Loucy (cell line): Measurements from ENCODE around the gene SLAMF1.

ENCODE experiments used
- H2AFZ ChIP-seq: fragments of 200-600 bp; sonication (generic); 2 replicates; pipeline ENCODE4 v1.6.0; 2016; ENCODE audit warnings: antibody characterized with exemption, mild to moderate bottlenecking, low read length, moderate library complexity
- H3F3A ChIP-seq: fragments of 200-600 bp; 2 replicates; pipeline ENCODE4 v1.6.0; 2016; ENCODE audit warnings: antibody characterized with exemption, low read depth, mild to moderate bottlenecking
- H3K27me3 ChIP-seq: fragments of 200-600 bp; sonication (generic); 2 replicates; pipeline ENCODE4 v1.6.1; 2014; ENCODE audit warnings: low read length, mild to moderate bottlenecking; ENCODE audit not compliant: insufficient read depth, poor library complexity, severe bottlenecking
- H3K36me3 ChIP-seq: fragments of 200-600 bp; sonication (generic); 2 replicates; pipeline ENCODE4 v1.6.1; 2016; ENCODE audit warnings: low read length; ENCODE audit not compliant: insufficient read depth
- H3K4me1 ChIP-seq: fragments of 200-600 bp; sonication (generic); 2 replicates; pipeline ENCODE4 v1.5.1; 2014; ENCODE audit warnings: low read length, mild to moderate bottlenecking; ENCODE audit not compliant: insufficient read depth, poor library complexity, severe bottlenecking
- H3K4me2 ChIP-seq: fragments of 200-600 bp; sonication (generic); 2 replicates; pipeline ENCODE4 v1.6.0; 2014; ENCODE audit warnings: antibody characterized with exemption, low read length, low read depth, mild to moderate bottlenecking; ENCODE audit not compliant: poor library complexity, severe bottlenecking
- H3K4me3 ChIP-seq: fragments of 200-600 bp; sonication (generic); 2 replicates; pipeline ENCODE4 v1.5.1; 2014; ENCODE audit warnings: low read length, mild to moderate bottlenecking, mixed read lengths; ENCODE audit not compliant: poor library complexity, severe bottlenecking
- H3K79me2 ChIP-seq: fragments of 200-600 bp; sonication (generic); 2 replicates; pipeline ENCODE4 v1.6.1; 2014; ENCODE audit warnings: low read length; ENCODE audit not compliant: insufficient read depth
- H3K9ac ChIP-seq: fragments of 200-600 bp; sonication (generic); 2 replicates; pipeline ENCODE4 v1.6.0; 2014; ENCODE audit warnings: mild to moderate bottlenecking, low read depth, low read length, moderate library complexity; ENCODE audit not compliant: poor library complexity, severe bottlenecking
- H3K9me2 ChIP-seq: fragments of 200-600 bp; sonication (generic); replicated peaks from 2 replicates; pipeline ENCODE4 v1.6.1; 2016; ENCODE audit warnings: low read depth, low read length, mixed read lengths
- H3K9me3 ChIP-seq: fragments of 200-600 bp; sonication (generic); 2 replicates; pipeline ENCODE4 v1.6.1; 2014; ENCODE audit warnings: mild to moderate bottlenecking, antibody characterized with exemption, low read length, low read depth; ENCODE audit not compliant: insufficient read depth
- H4K20me1 ChIP-seq: fragments of 200-600 bp; sonication (generic); 2 replicates; pipeline ENCODE4 v1.6.0; 2014; ENCODE audit warnings: antibody characterized with exemption, low read length, mild to moderate bottlenecking; ENCODE audit not compliant: insufficient read depth, poor library complexity, severe bottlenecking
- EZH2phosphoT487 ChIP-seq: fragments of 200-600 bp; IDR thresholded peaks from 2 replicates; pipeline ENCODE4 v1.6.1; 2018; ENCODE audit warnings: antibody characterized with exemption, mild to moderate bottlenecking, moderate library complexity, borderline replicate concordance
- TF ChIP-seq, protein P1 (sequence below): fragments of 200-600 bp; sonication (generic); conservative IDR thresholded peaks from 2 replicates; pipeline ENCODE4 v1.5.1; 2014; ENCODE audit warnings: mild to moderate bottlenecking, antibody characterized with exemption, low read length

Gene SLAMF1

DNA sequence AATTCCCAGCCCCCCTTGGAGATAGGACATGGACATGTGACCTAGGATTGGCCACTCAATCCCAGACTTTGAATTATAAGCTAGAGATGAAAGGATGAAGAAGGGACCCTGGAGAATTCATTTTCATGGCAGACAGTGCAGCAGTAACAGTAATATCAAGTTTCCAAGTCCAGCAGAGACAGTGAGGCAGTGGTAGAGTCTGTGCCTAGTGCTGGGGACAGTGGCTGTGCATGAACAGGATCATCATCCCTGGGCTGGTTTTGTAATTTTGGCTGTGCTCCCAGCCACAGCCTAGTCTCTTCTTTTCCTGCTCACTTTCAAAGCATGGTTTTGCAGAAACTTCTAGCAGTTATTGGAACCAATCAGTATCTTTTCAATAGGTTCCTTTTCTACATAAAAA lies 37.9 kb downstream of the SLAMF1 start:
- no peaks in the 10 kb centered on the region for H3K9me2 ChIP-seq
- no peak overlapping the region for H2AFZ ChIP-seq
- TF ChIP-seq, protein P1, sequence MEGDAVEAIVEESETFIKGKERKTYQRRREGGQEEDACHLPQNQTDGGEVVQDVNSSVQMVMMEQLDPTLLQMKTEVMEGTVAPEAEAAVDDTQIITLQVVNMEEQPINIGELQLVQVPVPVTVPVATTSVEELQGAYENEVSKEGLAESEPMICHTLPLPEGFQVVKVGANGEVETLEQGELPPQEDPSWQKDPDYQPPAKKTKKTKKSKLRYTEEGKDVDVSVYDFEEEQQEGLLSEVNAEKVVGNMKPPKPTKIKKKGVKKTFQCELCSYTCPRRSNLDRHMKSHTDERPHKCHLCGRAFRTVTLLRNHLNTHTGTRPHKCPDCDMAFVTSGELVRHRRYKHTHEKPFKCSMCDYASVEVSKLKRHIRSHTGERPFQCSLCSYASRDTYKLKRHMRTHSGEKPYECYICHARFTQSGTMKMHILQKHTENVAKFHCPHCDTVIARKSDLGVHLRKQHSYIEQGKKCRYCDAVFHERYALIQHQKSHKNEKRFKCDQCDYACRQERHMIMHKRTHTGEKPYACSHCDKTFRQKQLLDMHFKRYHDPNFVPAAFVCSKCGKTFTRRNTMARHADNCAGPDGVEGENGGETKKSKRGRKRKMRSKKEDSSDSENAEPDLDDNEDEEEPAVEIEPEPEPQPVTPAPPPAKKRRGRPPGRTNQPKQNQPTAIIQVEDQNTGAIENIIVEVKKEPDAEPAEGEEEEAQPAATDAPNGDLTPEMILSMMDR, result no peak
- no peak for TF ChIP-seq EZH2phosphoT487
- H3K4me3 ChIP-seq, result no peak overlapping the region
- no peak overlapping the region for H3K9ac ChIP-seq
- H3K4me2 ChIP-seq, result no peak overlapping the region
- H3K27me3 ChIP-seq, result no peaks in the 10 kb centered on the region
- H4K20me1 ChIP-seq, result no peaks in the 10 kb centered on the region
- H3F3A ChIP-seq, result no peaks in the 10 kb centered on the region
- no peaks in the 10 kb centered on the region for H3K79me2 ChIP-seq
- H3K9me3 ChIP-seq, result no peaks in the 10 kb centered on the region
- no peaks in the 10 kb centered on the region for H3K36me3 ChIP-seq
- H3K4me1 ChIP-seq, result no peaks in the 10 kb centered on the region

DNA sequence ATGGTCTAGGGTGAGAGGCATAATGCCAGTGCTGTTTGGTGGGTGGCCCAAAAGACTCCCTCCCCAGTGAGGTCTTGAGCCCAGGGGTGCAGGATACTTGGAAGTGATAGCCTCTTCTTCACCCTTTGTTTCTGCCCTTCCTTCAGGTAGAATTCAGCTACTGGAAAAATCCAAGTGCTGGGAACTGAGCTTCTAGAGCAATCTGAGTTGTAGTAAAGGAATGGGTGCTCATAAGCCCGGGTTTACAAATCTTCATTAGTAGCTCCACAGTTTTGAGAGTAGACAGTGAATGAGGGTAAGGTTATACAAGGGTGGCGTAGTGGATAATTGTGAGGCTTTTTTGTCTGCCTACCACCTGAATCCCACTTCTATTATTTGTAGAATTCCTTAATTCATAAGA lies 38.3 kb downstream of the SLAMF1 start:
- H3K4me2 ChIP-seq, result no peak overlapping the region
- H3K27me3 ChIP-seq, result no peaks in the 10 kb centered on the region

DNA sequence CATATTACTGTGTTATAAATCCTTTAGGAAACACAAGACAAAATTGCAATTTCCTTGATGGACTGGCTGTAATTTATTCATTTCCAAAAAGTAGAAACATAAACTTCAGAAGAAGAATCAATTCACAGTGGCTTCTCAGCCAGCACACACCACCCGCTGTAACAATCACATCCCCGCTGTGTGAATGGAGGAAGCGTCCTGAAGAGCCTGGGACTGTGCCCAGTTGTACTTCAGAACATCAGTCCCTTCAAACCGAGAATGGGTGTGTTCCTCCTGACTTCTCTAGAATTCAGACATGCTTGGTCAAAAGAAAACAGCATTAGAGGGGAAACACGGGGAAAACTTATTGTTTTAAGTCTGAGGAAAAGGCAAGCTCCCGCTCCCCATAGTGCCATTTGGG lies 38.8 kb downstream of the SLAMF1 start:
- Histone ChIP-seq H3K9ac (no peak overlapping the region), H3K36me3 (no peaks in the 10 kb centered on the region), H4K20me1 (no peaks in the 10 kb centered on the region), H2AFZ (no peak overlapping the region), H3K79me2 (no peaks in the 10 kb centered on the region), H3F3A (no peaks in the 10 kb centered on the region), H3K4me3 (no peak overlapping the region), H3K9me3 (peaks cover 5% of the 10 kb centered on the region; the same call in 1 of the 2 replicates), H3K4me1 (no peaks in the 10 kb centered on the region), H3K27me3 (no peaks in the 10 kb centered on the region), H3K9me2 (no peaks in the 10 kb centered on the region), H3K4me2 (no peak overlapping the region)
- TF ChIP-seq, protein P1, result no peak
- TF ChIP-seq EZH2phosphoT487, result no peak

More for the DNA sequence above, 38.3 kb downstream of the SLAMF1 start:
- Histone ChIP-seq H3K9ac (no peak overlapping the region), H3F3A (no peaks in the 10 kb centered on the region), H2AFZ (no peak overlapping the region), H3K79me2 (no peaks in the 10 kb centered on the region), H3K9me2 (no peaks in the 10 kb centered on the region), H3K36me3 (no peaks in the 10 kb centered on the region), H3K4me3 (no peak overlapping the region), H3K4me1 (no peaks in the 10 kb centered on the region), H4K20me1 (no peaks in the 10 kb centered on the region), H3K9me3 (peaks cover 1% of the 10 kb centered on the region; the same call in 1 of the 2 replicates)
- TF ChIP-seq EZH2phosphoT487, result no peak
- TF ChIP-seq, protein P1, result no peak
